HG03558 (cell line): ENCODE measurements around the gene SPATA13.

Source experiments
- ATAC-seq: cut with Tn5 transposase; IDR thresholded peaks from one replicate; pipeline ENCODE4 v1.9.1; 2021; ENCODE audit warnings: moderate number of reproducible peaks; ENCODE audit not compliant: unreplicated experiment; ENCODE audit errors: extremely low read depth

Gene SPATA13

GRCh38 chr13:24162604-24163003 lies 2.1 kb downstream of the SPATA13 start:
- no peak for ATAC-seq

- no peak for ATAC-seq
Measured at GRCh38 chr13:24165746-24166145, 5.2 kb downstream of the SPATA13 start.

- ATAC-seq, result no peak
Measured at GRCh38 chr13:24166561-24166960, 6.0 kb downstream of the SPATA13 start.

- ATAC-seq, result no peak
Measured at GRCh38 chr13:24167666-24168391, 7.3 kb downstream of the SPATA13 start.

DNA sequence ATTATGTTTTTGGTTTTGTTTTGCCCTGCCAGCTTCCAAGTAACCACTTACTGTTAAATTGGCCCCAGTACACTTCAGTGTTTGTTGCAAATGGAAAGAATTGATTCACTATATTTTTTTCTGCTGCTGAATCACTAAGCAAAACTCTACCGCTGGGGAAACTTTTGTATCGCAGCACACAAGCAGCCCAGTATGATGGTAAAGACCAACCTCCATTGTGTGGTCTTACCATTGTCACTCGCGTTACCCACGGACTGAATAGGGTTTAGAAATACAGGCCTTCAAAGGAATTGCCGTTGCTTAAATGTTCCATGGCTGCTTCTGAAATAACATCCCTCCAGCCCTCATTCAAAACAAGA lies 7.9 kb downstream of the SPATA13 start:
- no peak for ATAC-seq

GRCh38 chr13:24168979-24169378 lies 8.5 kb downstream of the SPATA13 start:
- no peak for ATAC-seq

GRCh38 chr13:24172071-24172470 lies 11.6 kb downstream of the SPATA13 start:
- ATAC-seq, result no peak

- ATAC-seq, result no peak
Measured at GRCh38 chr13:24173795-24174194, 13.3 kb downstream of the SPATA13 start.

DNA sequence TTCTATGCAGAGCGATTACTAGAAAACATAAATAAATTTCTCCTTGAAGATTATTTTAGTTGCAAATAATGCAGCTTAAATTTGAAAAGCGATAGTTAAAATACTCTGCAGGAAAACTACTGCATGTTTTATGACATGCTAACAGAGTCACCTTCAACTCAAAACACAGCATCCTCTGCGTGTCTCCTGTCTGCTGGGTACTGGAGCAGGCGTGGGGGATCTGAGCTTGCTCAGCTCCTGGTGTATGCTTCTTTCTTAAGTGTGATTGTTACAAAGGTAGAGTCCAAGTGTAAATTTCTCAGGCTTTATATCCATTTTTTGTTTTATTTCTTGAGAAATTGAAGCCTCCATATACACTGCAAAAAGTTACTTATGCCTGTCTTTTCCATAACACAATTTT lies 15.3 kb downstream of the SPATA13 start:
- no peak for ATAC-seq

DNA sequence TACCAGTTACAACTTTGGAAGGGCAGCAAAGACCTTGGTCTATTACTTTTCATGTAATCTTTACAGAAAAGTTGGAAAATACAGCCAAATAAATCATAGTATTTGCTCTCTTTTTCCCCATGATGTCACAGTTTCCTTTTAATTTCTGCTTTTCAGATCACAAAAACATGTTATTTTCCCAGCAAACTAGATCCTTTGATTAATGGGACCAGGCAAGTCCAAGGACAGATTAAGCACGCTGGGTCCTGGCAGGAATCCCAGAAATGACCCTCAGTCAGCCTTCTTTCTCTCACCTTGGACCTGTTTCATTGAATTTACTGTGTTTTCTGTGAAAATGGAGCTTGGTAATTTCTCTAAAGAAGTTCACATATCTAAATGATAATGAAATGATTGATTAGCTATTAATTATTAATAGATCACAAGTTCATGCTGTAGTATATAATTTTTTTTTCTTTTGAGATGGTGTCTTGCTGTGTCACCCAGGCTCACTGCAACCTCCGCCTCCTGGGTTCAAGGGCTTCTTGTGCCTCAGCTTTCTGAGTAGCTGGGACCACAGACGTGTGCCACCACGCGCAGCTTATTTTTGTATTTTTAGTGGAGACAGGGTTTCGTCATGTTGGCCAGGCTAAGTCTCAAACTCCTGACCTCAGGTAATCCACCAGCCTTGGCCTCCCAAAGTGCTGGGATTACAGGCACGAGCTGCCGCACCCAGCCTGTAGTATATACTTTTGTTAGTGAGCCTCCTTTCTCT lies 16.0 kb downstream of the SPATA13 start:
- ATAC-seq, result no peak

- ATAC-seq, result no peak
Measured at GRCh38 chr13:24178847-24179485, 18.4 kb downstream of the SPATA13 start.

DNA sequence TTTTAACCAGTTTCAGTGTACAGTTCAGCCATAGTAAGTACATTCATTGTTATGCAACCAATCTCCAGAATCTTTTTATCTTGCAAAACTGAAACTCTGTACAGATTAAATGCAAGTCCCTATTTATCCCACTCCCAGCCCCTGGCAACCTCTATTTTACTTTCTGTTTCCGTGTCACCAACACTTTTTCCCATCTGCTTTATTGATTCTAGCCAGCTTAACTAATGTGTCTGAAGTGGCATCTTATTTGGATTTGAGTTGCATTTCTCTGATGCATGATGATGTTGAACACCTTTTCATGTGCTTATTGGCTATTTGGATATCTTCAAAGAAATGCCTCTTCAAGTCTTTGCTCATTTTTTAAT lies 18.9 kb downstream of the SPATA13 start:
- ATAC-seq, result no peak

DNA sequence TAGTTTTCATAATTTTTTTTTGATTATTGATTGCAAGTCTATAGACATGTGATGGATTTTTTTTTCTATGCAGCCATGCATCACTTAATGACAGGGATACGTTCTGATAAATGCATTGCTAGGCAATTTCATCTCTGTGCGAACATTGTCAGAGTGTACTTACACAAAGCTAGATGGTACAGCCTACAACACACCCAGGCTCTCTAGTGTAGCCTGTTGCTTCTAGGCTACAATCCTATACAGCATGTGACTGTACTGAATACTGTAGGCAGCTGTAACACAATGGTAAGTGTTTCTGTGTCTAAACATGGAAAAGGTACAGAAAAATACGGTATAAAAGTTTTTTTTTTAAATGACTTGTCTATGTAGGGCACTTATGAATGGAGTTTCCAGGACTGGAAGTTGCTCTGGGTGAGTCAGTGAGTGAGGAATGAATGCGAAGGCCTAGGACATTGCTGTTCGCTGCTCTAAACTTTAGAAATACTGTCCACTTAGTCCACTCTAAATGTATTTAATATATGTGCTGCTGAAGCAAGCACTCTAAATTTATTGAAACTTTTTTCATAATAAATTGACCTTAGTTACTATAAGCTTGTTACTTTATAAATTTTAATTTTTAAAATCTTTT lies 20.3 kb downstream of the SPATA13 start:
- no peak for ATAC-seq

- ATAC-seq, result no peak
Measured at GRCh38 chr13:24181991-24182702, 21.6 kb downstream of the SPATA13 start.

DNA sequence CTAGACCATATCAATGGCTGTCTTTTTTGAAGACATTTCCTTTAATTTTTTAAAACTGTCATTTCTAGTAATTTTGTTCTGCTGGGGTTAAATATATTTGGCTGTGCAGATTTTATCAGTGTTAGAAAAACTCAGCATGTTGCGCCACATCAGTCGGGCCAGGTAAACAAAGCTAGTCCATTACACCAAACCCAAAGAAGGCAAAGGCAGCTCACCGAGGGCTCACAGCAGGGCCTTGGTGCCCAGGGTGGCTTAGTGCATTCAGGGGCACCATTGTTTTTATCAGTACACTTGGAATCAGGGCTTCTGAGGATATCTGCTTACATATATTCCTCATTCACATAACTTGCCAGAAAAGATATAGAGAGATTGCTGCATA lies 22.2 kb downstream of the SPATA13 start:
- no peak for ATAC-seq

DNA sequence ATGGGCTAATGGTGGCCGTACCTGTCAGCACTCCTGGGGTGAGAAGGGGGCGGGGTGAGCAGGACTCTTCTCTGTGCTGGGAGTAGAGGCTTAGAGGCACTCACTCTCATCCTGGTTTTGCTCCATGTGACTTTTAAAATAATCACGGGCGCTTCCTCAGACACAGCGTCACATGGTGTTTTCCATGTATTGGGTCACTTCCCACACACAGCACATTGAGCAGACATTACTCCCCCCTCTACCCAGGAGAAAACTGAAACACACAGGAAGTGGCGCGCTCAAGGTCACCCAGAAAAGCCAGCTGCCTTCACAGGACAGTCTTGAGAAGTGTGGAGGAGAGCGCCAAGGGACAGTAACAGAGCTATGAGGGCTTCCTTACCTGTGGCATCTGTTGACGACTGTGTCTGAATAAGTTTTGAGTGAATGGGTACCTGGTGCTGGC lies 23.2 kb downstream of the SPATA13 start:
- no peak for ATAC-seq

- no peak for ATAC-seq
Measured at GRCh38 chr13:24184265-24184841, 23.8 kb downstream of the SPATA13 start.

- no peak for ATAC-seq
Measured at GRCh38 chr13:24184882-24185281, 24.4 kb downstream of the SPATA13 start.

- ATAC-seq, result no peak
Measured at GRCh38 chr13:24185591-24186232, 25.2 kb downstream of the SPATA13 start.

- no peak for ATAC-seq
Measured at GRCh38 chr13:24187185-24187584, 26.7 kb downstream of the SPATA13 start.
